Measurements from ENCODE around the gene CUL4A.
"Not testable (repeated sequence)": the region's sequence is repeated elsewhere in the genome, so short reads cannot be mapped to it uniquely, and the experiment has no call there.

The CUL4A gene

GRCh38 chr13:113209336-113209758 lies at the start of gene CUL4A:
Gene CUL4A (plus strand): TSS chr13:113209613. CDS start chr13:113209628, 15 bp downstream.
- peak; percentile 88 for DNase-seq

GRCh38 chr13:113159701-113160100 lies 49.7 kb upstream of the CUL4A start:
- no peak for DNase-seq

- no peak for DNase-seq
Observed at GRCh38 chr13:113160983-113161382, 48.4 kb upstream of the CUL4A start.

GRCh38 chr13:113161433-113161832 lies 48.0 kb upstream of the CUL4A start:
- no peak for DNase-seq

- DNase-seq: not testable (repeated sequence)
Observed at GRCh38 chr13:113161975-113162374, 47.4 kb upstream of the CUL4A start.

GRCh38 chr13:113162783-113163685 lies 46.4 kb upstream of the CUL4A start:
- DNase-seq: no peak

GRCh38 chr13:113164492-113164891 lies 44.9 kb upstream of the CUL4A start:
- no peak for DNase-seq

GRCh38 chr13:113166266-113166665 lies 43.1 kb upstream of the CUL4A start:
- DNase-seq: no peak

- no peak for DNase-seq
Observed at GRCh38 chr13:113166681-113167080, 42.7 kb upstream of the CUL4A start.

- no peak for DNase-seq
Observed at GRCh38 chr13:113167155-113167554, 42.3 kb upstream of the CUL4A start.

- DNase-seq: no peak
Observed at GRCh38 chr13:113167575-113167974, 41.8 kb upstream of the CUL4A start.

GRCh38 chr13:113168211-113168610 lies 41.2 kb upstream of the CUL4A start:
- DNase-seq: no peak

GRCh38 chr13:113169277-113170272 lies 39.8 kb upstream of the CUL4A start:
- peak; percentile 32 for DNase-seq

GRCh38 chr13:113170511-113170910 lies 38.9 kb upstream of the CUL4A start:
- no peak for DNase-seq

- peak; percentile 32 for DNase-seq
Observed at GRCh38 chr13:113171250-113172125, 37.9 kb upstream of the CUL4A start.

GRCh38 chr13:113172419-113172926 lies 36.9 kb upstream of the CUL4A start:
- peak; percentile 41 for DNase-seq

- no peak for DNase-seq
Observed at GRCh38 chr13:113176280-113176679, 33.1 kb upstream of the CUL4A start.

- no peak for DNase-seq
Observed at GRCh38 chr13:113176822-113177221, 32.6 kb upstream of the CUL4A start.

- DNase-seq: no peak
Observed at GRCh38 chr13:113178070-113178895, 31.1 kb upstream of the CUL4A start.

- DNase-seq: no peak
Observed at GRCh38 chr13:113178896-113179167, 30.6 kb upstream of the CUL4A start.

Data from activated CD8-positive, alpha-beta memory T cell treated with anti-CD3 and anti-CD28 coated beads, Interleukin-2, amount 50 U/mL, for 48 hours (primary cell).